GM23338 (cell line): Measurements from ENCODE around the gene SPTB. TPM values are rescaled to one million over a fixed set of nuclear protein-coding genes. Genes with fewer than 3 reads are reported as not detected.

ENCODE experiments used
- ATAC-seq: fragments of 200-7000 bp; cut with Tn5 transposase; 3 replicates; pipeline ENCODE4 v1.9.1; 2020
- DNase-seq: peaks from one replicate; pipeline ENCODE4 v3.0.0-alpha.2; 2015; ENCODE audit warnings: low spot score
- H2AFZ ChIP-seq: fragments of 200-600 bp; sonication (generic); 2 replicates; pipeline ENCODE4 v1.8.0; 2016; ENCODE audit warnings: antibody characterized with exemption, mild to moderate bottlenecking, moderate library complexity
- H3F3A ChIP-seq: fragments of 200-600 bp; sonication (generic); replicated peaks from 2 replicates; pipeline ENCODE4 v1.8.0; 2017; ENCODE audit warnings: antibody characterized with exemption, mixed run types, low read depth
- H3K27ac ChIP-seq: fragments of 200-600 bp; sonication (generic); 2 replicates; pipeline ENCODE4 v1.6.1; 2016; ENCODE audit warnings: low read depth
- H3K27me3 ChIP-seq: fragments of 200-600 bp; sonication (generic); 2 replicates; pipeline ENCODE4 v1.8.0; 2016; ENCODE audit warnings: mild to moderate bottlenecking, mixed run types, moderate library complexity; ENCODE audit not compliant: insufficient read depth
- H3K36me3 ChIP-seq: fragments of 200-600 bp; sonication (generic); 2 replicates; pipeline ENCODE4 v1.8.0; 2016; ENCODE audit warnings: mild to moderate bottlenecking; ENCODE audit not compliant: insufficient read depth
- H3K4me1 ChIP-seq: fragments of 200-600 bp; sonication (generic); 2 replicates; pipeline ENCODE4 v1.8.0; 2016; ENCODE audit warnings: mild to moderate bottlenecking, moderate library complexity; ENCODE audit not compliant: insufficient read depth
- H3K4me2 ChIP-seq: fragments of 200-600 bp; sonication (generic); 2 replicates; pipeline ENCODE4 v1.7.1; 2017; ENCODE audit warnings: mixed run types
- H3K4me3 ChIP-seq: fragments of 200-600 bp; sonication (generic); 2 replicates; pipeline ENCODE4 v1.6.1; 2016; ENCODE audit warnings: mixed run types
- H3K79me2 ChIP-seq: fragments of 200-600 bp; sonication (generic); replicated peaks from 2 replicates; pipeline ENCODE4 v1.8.0; 2017; ENCODE audit warnings: mild to moderate bottlenecking; ENCODE audit not compliant: insufficient read depth
- H3K9me2 ChIP-seq: fragments of 200-600 bp; sonication (generic); 2 replicates; pipeline ENCODE4 v1.8.0; 2017; ENCODE audit not compliant: insufficient read depth
- H4K20me1 ChIP-seq: fragments of 200-600 bp; sonication (generic); replicated peaks from 2 replicates; pipeline ENCODE4 v1.8.0; 2017; ENCODE audit warnings: mild to moderate bottlenecking; ENCODE audit not compliant: insufficient read depth
- H3K27ac Mint-ChIP-seq: 2 replicates; pipeline ENCODE4 v1.8.0; 2020; ENCODE audit warnings: inconsistent platforms, mild to moderate bottlenecking, moderate library complexity, mixed read lengths
- H3K27me3 Mint-ChIP-seq: 3 replicates; pipeline ENCODE4 v1.8.0; 2022; ENCODE audit warnings: low read depth, mild to moderate bottlenecking, moderate library complexity, mixed read lengths, inconsistent platforms; ENCODE audit not compliant: insufficient read depth, poor library complexity
- H3K36me3 Mint-ChIP-seq: 3 replicates; pipeline ENCODE4 v1.8.0; 2021; ENCODE audit warnings: low read depth, mild to moderate bottlenecking, inconsistent platforms, moderate library complexity, mixed read lengths
- H3K4me1 Mint-ChIP-seq: 3 replicates; pipeline ENCODE4 v1.8.0; 2020; ENCODE audit warnings: mild to moderate bottlenecking, inconsistent platforms, mixed read lengths
- H3K4me3 Mint-ChIP-seq: 3 replicates; pipeline ENCODE4 v1.8.0; 2021; ENCODE audit warnings: moderate library complexity, mild to moderate bottlenecking, inconsistent platforms, mixed read lengths
- H3K9me3 Mint-ChIP-seq: 3 replicates; pipeline ENCODE4 v1.8.0; 2020; ENCODE audit warnings: moderate library complexity, mild to moderate bottlenecking, inconsistent platforms, mixed read lengths
- EZH2phosphoT487 ChIP-seq: fragments of 200-600 bp; sonication (generic); IDR thresholded peaks from one replicate; pipeline ENCODE4 v1.8.1; 2018; ENCODE audit warnings: antibody characterized with exemption; ENCODE audit not compliant: unreplicated experiment
- JUNB ChIP-seq: IDR thresholded peaks from one replicate; pipeline ENCODE4 v1.6.1; 2016; ENCODE audit warnings: antibody characterized with exemption; ENCODE audit not compliant: unreplicated experiment
- NANOG ChIP-seq: IDR thresholded peaks from 2 replicates; pipeline ENCODE4 v1.6.1; 2016; ENCODE audit warnings: antibody characterized with exemption, borderline replicate concordance
- POLR2AphosphoS5 ChIP-seq: IDR thresholded peaks from 2 replicates; pipeline ENCODE4 v1.6.1; 2016; ENCODE audit warnings: antibody characterized with exemption, low read depth
- STAT1 ChIP-seq: IDR thresholded peaks from one replicate; pipeline ENCODE4 v1.6.1; 2016; ENCODE audit warnings: antibody characterized with exemption; ENCODE audit not compliant: unreplicated experiment
- ZNF114 ChIP-seq: fragments of 250-450 bp; sonication (Bioruptor Pico); IDR thresholded peaks from 2 replicates; pipeline ENCODE4 v1.5.0; 2020; ENCODE audit warnings: mild to moderate bottlenecking, moderate library complexity
- ZNF331 ChIP-seq: fragments of 250-450 bp; sonication (Bioruptor Pico); IDR thresholded peaks from 2 replicates; pipeline ENCODE4 v1.5.0; 2020; ENCODE audit warnings: low read depth, mild to moderate bottlenecking, moderate library complexity
- polyA plus RNA-seq: library from polyadenylated mRNA; unstranded; fragments of >200 nt; fragmentation: Nextera tagmentation; extraction: Ambion mirVana; gene quantifications from 2 replicates; pipeline ENCODE4 v1.2.1, GENCODE V29; 2016
- total RNA-seq: library from RNA; depleted of rRNA; stranded (reverse); fragments of >200 nt; shearing (Covaris generic); gene quantifications from 2 replicates; pipeline ENCODE4 v1.2.3, GENCODE V29; 2014
- TF ChIP-seq, protein P1 (sequence below): IDR thresholded peaks from 2 replicates; pipeline ENCODE4 v1.6.1; 2016; ENCODE audit warnings: antibody characterized with exemption
- TF ChIP-seq, protein P2 (sequence below): IDR thresholded peaks from one replicate; pipeline ENCODE4 v1.6.1; 2018; ENCODE audit warnings: antibody characterized with exemption; ENCODE audit not compliant: unreplicated experiment
- TF ChIP-seq, protein P3 (sequence below), 2 experiments: fragments of 200-600 bp in 1 of 2; sonication (generic) in 1 of 2; conservative IDR thresholded peaks; 2 replicates each; pipeline versions ENCODE4 v1.5.1 to v1.6.1; 2016 to 2017; ENCODE audit warnings: antibody characterized with exemption in 2 of 2, low read depth in 2 of 2, mild to moderate bottlenecking in 2 of 2, moderate library complexity in 1 of 2

The SPTB gene
- total and polyA plus RNA-seq, 2 experiments from 2014 or later: 1.1 to 1.9 TPM

DNA sequence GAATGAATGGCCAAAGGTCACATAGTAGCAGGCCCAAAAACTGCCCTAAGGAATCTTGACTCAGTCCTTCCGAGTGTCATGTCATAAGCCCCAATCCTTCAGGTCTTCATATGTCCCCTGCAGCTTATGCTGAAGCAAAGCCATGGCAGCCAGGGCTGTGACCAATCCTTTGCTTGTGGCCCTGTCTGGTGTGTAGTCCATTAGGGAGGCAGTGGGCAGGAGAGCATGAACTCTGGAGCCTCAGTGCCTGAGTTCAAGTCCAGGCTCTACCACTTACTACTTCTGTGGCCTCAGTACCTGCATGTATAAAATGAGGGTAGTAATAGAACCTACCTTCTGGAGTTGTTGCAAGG is 155.2 kb downstream of the SPTB start (continued):
- TF ChIP-seq, protein P1, sequence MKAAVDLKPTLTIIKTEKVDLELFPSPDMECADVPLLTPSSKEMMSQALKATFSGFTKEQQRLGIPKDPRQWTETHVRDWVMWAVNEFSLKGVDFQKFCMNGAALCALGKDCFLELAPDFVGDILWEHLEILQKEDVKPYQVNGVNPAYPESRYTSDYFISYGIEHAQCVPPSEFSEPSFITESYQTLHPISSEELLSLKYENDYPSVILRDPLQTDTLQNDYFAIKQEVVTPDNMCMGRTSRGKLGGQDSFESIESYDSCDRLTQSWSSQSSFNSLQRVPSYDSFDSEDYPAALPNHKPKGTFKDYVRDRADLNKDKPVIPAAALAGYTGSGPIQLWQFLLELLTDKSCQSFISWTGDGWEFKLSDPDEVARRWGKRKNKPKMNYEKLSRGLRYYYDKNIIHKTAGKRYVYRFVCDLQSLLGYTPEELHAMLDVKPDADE: no peak
- TF ChIP-seq, protein P2, sequence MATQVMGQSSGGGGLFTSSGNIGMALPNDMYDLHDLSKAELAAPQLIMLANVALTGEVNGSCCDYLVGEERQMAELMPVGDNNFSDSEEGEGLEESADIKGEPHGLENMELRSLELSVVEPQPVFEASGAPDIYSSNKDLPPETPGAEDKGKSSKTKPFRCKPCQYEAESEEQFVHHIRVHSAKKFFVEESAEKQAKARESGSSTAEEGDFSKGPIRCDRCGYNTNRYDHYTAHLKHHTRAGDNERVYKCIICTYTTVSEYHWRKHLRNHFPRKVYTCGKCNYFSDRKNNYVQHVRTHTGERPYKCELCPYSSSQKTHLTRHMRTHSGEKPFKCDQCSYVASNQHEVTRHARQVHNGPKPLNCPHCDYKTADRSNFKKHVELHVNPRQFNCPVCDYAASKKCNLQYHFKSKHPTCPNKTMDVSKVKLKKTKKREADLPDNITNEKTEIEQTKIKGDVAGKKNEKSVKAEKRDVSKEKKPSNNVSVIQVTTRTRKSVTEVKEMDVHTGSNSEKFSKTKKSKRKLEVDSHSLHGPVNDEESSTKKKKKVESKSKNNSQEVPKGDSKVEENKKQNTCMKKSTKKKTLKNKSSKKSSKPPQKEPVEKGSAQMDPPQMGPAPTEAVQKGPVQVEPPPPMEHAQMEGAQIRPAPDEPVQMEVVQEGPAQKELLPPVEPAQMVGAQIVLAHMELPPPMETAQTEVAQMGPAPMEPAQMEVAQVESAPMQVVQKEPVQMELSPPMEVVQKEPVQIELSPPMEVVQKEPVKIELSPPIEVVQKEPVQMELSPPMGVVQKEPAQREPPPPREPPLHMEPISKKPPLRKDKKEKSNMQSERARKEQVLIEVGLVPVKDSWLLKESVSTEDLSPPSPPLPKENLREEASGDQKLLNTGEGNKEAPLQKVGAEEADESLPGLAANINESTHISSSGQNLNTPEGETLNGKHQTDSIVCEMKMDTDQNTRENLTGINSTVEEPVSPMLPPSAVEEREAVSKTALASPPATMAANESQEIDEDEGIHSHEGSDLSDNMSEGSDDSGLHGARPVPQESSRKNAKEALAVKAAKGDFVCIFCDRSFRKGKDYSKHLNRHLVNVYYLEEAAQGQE: no peak
- TF ChIP-seq, protein P3, sequence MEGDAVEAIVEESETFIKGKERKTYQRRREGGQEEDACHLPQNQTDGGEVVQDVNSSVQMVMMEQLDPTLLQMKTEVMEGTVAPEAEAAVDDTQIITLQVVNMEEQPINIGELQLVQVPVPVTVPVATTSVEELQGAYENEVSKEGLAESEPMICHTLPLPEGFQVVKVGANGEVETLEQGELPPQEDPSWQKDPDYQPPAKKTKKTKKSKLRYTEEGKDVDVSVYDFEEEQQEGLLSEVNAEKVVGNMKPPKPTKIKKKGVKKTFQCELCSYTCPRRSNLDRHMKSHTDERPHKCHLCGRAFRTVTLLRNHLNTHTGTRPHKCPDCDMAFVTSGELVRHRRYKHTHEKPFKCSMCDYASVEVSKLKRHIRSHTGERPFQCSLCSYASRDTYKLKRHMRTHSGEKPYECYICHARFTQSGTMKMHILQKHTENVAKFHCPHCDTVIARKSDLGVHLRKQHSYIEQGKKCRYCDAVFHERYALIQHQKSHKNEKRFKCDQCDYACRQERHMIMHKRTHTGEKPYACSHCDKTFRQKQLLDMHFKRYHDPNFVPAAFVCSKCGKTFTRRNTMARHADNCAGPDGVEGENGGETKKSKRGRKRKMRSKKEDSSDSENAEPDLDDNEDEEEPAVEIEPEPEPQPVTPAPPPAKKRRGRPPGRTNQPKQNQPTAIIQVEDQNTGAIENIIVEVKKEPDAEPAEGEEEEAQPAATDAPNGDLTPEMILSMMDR (conservative IDR thresholded peaks at IDR 0.05; ENCODE audit: low read depth in 2 of 2): no peak
- TF ChIP-seq ZNF331 (CRISPR knock-in tag): no peak

DNA sequence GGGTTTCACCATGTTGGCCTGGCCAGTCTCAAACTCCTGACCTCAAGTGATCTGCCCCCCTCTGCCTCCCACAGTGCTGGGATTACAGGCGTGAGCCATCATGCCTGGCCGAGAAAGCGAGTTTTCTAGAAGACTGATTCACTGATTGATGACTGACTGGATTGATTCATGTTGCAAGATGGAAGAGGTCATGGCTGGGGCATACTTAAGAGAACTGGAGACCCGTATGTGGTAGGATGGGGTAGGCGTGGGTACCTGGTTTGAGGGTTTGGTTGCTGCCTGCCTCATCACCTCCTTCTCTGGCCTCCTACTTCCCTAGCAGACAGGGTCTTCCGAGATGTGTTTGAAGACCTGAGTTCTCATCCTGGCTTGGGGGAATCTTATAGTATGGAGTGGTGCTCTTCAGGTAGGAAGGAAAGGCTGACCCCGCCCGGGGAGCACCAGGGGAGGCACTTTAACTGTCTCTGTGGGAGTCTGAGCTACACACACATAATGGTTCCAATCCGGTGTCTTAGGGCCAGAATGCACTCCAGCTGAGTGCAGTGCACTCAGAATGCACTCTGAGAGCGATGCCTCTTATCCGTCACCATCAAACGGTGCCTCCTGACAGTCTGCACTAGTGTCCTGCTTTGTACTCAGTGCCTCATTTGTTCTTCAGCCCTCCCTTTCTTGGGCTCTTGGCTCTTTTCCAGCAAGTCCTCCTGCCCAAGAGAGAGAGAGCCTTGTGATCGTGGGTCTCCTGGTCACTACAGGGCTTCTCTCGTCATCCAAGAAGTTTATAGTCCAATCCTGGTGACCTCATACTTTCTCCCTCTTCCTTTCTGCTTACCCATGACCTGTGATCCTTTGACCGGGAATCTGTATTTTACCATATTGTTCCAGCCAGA is 155.8 kb downstream of the SPTB start:
- DNase-seq (no peak), ATAC-seq (no peak)
- Histone ChIP-seq H3K9me2 (no peaks in the 10 kb centered on the region), H3F3A (no peaks in the 10 kb centered on the region), H3K79me2 (peaks cover 83% of the 10 kb centered on the region), H3K27ac (no peak overlapping the region), H3K27me3 (no peaks in the 10 kb centered on the region), H3K4me3 (no peak overlapping the region), H3K4me1 (peaks cover 68% of the 10 kb centered on the region), H4K20me1 (peaks cover 44% of the 10 kb centered on the region), H3K4me2 (no peak overlapping the region; the same call in 1 of the 2 replicates), H3K36me3 (no peaks in the 10 kb centered on the region; the same call in 1 of the 2 replicates), H2AFZ (no peak overlapping the region)
- peaks cover 18% of the 10 kb centered on the region for H3K27me3 Mint-ChIP-seq
- peaks cover 32% of the 10 kb centered on the region for H3K36me3 Mint-ChIP-seq
- no peak overlapping the region; the same call in 2 of the 3 replicates for H3K4me3 Mint-ChIP-seq
- no peak overlapping the region for H3K27ac Mint-ChIP-seq
- H3K4me1 Mint-ChIP-seq: peaks cover 82% of the 10 kb centered on the region
- no peaks in the 10 kb centered on the region for H3K9me3 Mint-ChIP-seq
- TF ChIP-seq ZNF331 (CRISPR knock-in tag): no peak
- no peak for TF ChIP-seq ZNF114 (CRISPR knock-in tag)
- no peak for TF ChIP-seq JUNB
- no peak for TF ChIP-seq NANOG
- TF ChIP-seq STAT1: no peak
- TF ChIP-seq, protein P2: no peak
- no peak for TF ChIP-seq POLR2AphosphoS5
- TF ChIP-seq EZH2phosphoT487: no peak
